Measurements from ENCODE around the gene SLC38A8.

- TF ChIP-seq POLR2A (IDR thresholded peaks at IDR 0.05), result no peak
- TF ChIP-seq CTCF (IDR thresholded peaks at IDR 0.05), result no peak
These were observed 45.9 kb downstream of the SLC38A8 start for GRCh38 chr16:83996481-83997252.

Data from thyroid gland (tissue), 4 donors.